Naive thymus-derived CD8-positive, alpha-beta T cell (primary cell): Measurements from ENCODE around the gene DNAJC15. TPM values are rescaled to one million over a fixed set of nuclear protein-coding genes. Genes with fewer than 3 reads are reported as not detected.

ENCODE experiments used
- ATAC-seq, 2 donors: fragments of 150-1000 bp; cut with Tn5 transposase in 1 of 2; sonication (Bioruptor Pico), chemical (Tn5 transposase) in 1 of 2; 1 replicate in 1 of 2; 2 replicates in 1 of 2; pipeline ENCODE4 v1.10.0; 2021; ENCODE audit warnings: mild to moderate bottlenecking in 2 of 2, moderate library complexity in 2 of 2
- POLR2A ChIA-PET: fragments of 350-600 bp; sonication (Branson Sonifier 250); formaldehyde crosslinking; loops from one replicate; lab custom pipeline; 2021; ENCODE audit warnings: antibody characterized with exemption; lab: Charles Lee
- DNase-seq, 10 donors: peaks; one replicate each; pipeline versions ENCODE4 v3.0.0 to v3.0.0-alpha.2; 2020 to 2022
- H3K27ac Mint-ChIP-seq, 10 donors: one replicate each; pipeline ENCODE4 v1.8.0; 2020 to 2022; ENCODE audit warnings: mild to moderate bottlenecking in 10 of 10, mixed read lengths in 10 of 10, moderate library complexity in 4 of 10, inconsistent platforms in 1 of 10
- H3K27me3 Mint-ChIP-seq, 5 donors: one replicate each; pipeline ENCODE4 v1.8.0; 2021 to 2022; ENCODE audit warnings: mixed read lengths in 5 of 5
- H3K36me3 Mint-ChIP-seq, 3 donors: one replicate each; pipeline ENCODE4 v1.8.0; 2020 to 2022; ENCODE audit warnings: mixed read lengths in 3 of 3, mild to moderate bottlenecking in 2 of 3, inconsistent platforms in 1 of 3
- H3K4me1 Mint-ChIP-seq, 4 donors: one replicate each; pipeline ENCODE4 v1.8.0; 2021 to 2022; ENCODE audit warnings: mixed read lengths in 4 of 4
- H3K4me3 Mint-ChIP-seq, 10 donors: one replicate each; pipeline ENCODE4 v1.8.0; 2020 to 2022; ENCODE audit warnings: mild to moderate bottlenecking in 10 of 10, mixed read lengths in 10 of 10, moderate library complexity in 6 of 10, inconsistent platforms in 1 of 10
- H3K9me3 Mint-ChIP-seq, 9 donors: one replicate each; pipeline ENCODE4 v1.8.0; 2020 to 2022; ENCODE audit warnings: mixed read lengths in 9 of 9, mild to moderate bottlenecking in 3 of 9, inconsistent platforms in 1 of 9, moderate library complexity in 1 of 9
- polyA plus RNA-seq, 3 donors: library from polyadenylated mRNA; unstranded; fragments of 300-500 nt; fragmentation: Illumina TruSeq; gene quantifications; one replicate each; pipeline ENCODE4 v1.2.3, GENCODE V29; 2021
- total RNA-seq, 8 experiments: library from RNA in 2 of 8; stranded (reverse) in 2 of 8; gene quantifications; one replicate each; pipeline ENCODE4 v1.2.3 and lab custom pipeline; 2021 to 2026

The DNAJC15 gene
- total and polyA plus RNA-seq, 5 experiments from 2014 or later = 9.5 to 26.5 (median 12.7) TPM

GRCh38 chr13:43123856-43124255 is 100.5 kb downstream of the DNAJC15 start:
- H3K9me3 Mint-ChIP-seq = no peaks in the 10 kb centered on the region
- H3K27me3 Mint-ChIP-seq = peaks cover 0 to 25% (median 3%) of the 10 kb centered on the region in 5 donors
- DNase-seq (no peak), ATAC-seq (no peak)
- H3K4me3 Mint-ChIP-seq = no peak overlapping the region
- POLR2A ChIA-PET = no interaction called here
- H3K27ac Mint-ChIP-seq = no peak overlapping the region
- no peaks in the 10 kb centered on the region for H3K36me3 Mint-ChIP-seq
- H3K4me1 Mint-ChIP-seq = peaks cover 9 to 14% (median 12%) of the 10 kb centered on the region in 4 donors

- no peak for ATAC-seq
- Mint-ChIP-seq H3K36me3 (no peaks in the 10 kb centered on the region), H3K4me3 (no peak overlapping the region), H3K27ac (no peak overlapping the region), H3K27me3 (peaks cover 0 to 20% (median 3%) of the 10 kb centered on the region in 5 donors), H3K4me1 (peaks cover 9 to 14% (median 12%) of the 10 kb centered on the region in 4 donors), H3K9me3 (no peaks in the 10 kb centered on the region)
- POLR2A ChIA-PET = no interaction called here
- DNase-seq = no peak
Measured at GRCh38 chr13:43124490-43124889, 101.1 kb downstream of the DNAJC15 start.

GRCh38 chr13:43126420-43126819 is 103.0 kb downstream of the DNAJC15 start:
- Mint-ChIP-seq H3K4me1 (peaks cover 9 to 14% (median 12%) of the 10 kb centered on the region in 4 donors), H3K36me3 (no peaks in the 10 kb centered on the region), H3K27ac (no peak overlapping the region), H3K9me3 (no peaks in the 10 kb centered on the region), H3K4me3 (no peak overlapping the region), H3K27me3 (peaks cover 0 to 10% (median 3%) of the 10 kb centered on the region in 5 donors)
- ATAC-seq (no peak), DNase-seq (no peak)
- POLR2A ChIA-PET = no interaction called here

- Mint-ChIP-seq H3K36me3 (no peaks in the 10 kb centered on the region), H3K4me3 (peak overlapping the region in 6 of 10 donors; percentile 21 to 57 (median 50)), H3K27ac (peak overlapping the region in 9 of 10 donors; percentile 1 to 79 (median 56)), H3K9me3 (no peaks in the 10 kb centered on the region), H3K4me1 (peaks cover 9 to 14% (median 12%) of the 10 kb centered on the region in 4 donors), H3K27me3 (peaks cover 0 to 3% (median 2%) of the 10 kb centered on the region in 5 donors)
- DNase-seq = peak in 1 of 10 donors; percentile 2
- peak in 1 of 2 donors; percentile 30 for ATAC-seq
- POLR2A ChIA-PET = interaction anchor here (0.7 kb wide), 1 partner anchor 31 kb away, joined by 3 read pairs; no protein-coding TSS in a partner anchor
Measured at GRCh38 chr13:43127103-43127798, 103.9 kb downstream of the DNAJC15 start.

- DNase-seq = peak in 3 of 10 donors; percentile 5 to 23 (median 11)
- peak; percentile 46 to 72 for ATAC-seq
- POLR2A ChIA-PET = interaction anchor here (0.7 kb wide), 1 partner anchor 32 kb away, joined by 3 read pairs; no protein-coding TSS in a partner anchor
- H3K4me3 Mint-ChIP-seq = peak overlapping the region; percentile 0 to 57 (median 24)
- H3K27ac Mint-ChIP-seq = peak overlapping the region; percentile 1 to 79 (median 54)
- H3K36me3 Mint-ChIP-seq = no peaks in the 10 kb centered on the region
- no peaks in the 10 kb centered on the region for H3K9me3 Mint-ChIP-seq
- peaks cover 9 to 14% (median 12%) of the 10 kb centered on the region in 4 donors for H3K4me1 Mint-ChIP-seq
- peaks cover 0 to 2% (median under 1%) of the 10 kb centered on the region in 5 donors for H3K27me3 Mint-ChIP-seq
Measured at GRCh38 chr13:43127827-43128226, 104.4 kb downstream of the DNAJC15 start.

GRCh38 chr13:43128504-43128961 is 105.1 kb downstream of the DNAJC15 start:
- H3K36me3 Mint-ChIP-seq = no peaks in the 10 kb centered on the region
- H3K4me1 Mint-ChIP-seq = peaks cover 9 to 14% (median 12%) of the 10 kb centered on the region in 4 donors
- POLR2A ChIA-PET = no interaction called here
- no peaks in the 10 kb centered on the region for H3K9me3 Mint-ChIP-seq
- no peak for ATAC-seq
- H3K27ac Mint-ChIP-seq = peak overlapping the region in 2 of 10 donors; percentile 44 to 65
- DNase-seq = no peak
- H3K4me3 Mint-ChIP-seq = peak overlapping the region in 4 of 10 donors; percentile 22 to 57 (median 52)
- H3K27me3 Mint-ChIP-seq = peaks cover under 1 to 7% (median 1%) of the 10 kb centered on the region in 5 donors

- H3K27me3 Mint-ChIP-seq = peaks cover 3 to 13% (median 5%) of the 10 kb centered on the region in 5 donors
- H3K36me3 Mint-ChIP-seq = no peaks in the 10 kb centered on the region
- POLR2A ChIA-PET = no interaction called here
- peaks cover 10 to 14% (median 12%) of the 10 kb centered on the region in 4 donors for H3K4me1 Mint-ChIP-seq
- ATAC-seq = no peak
- DNase-seq = no peak
- H3K27ac Mint-ChIP-seq = no peak overlapping the region
- no peaks in the 10 kb centered on the region for H3K9me3 Mint-ChIP-seq
- no peak overlapping the region for H3K4me3 Mint-ChIP-seq
Measured at GRCh38 chr13:43129066-43129465, 105.7 kb downstream of the DNAJC15 start.

- no peak for DNase-seq
- POLR2A ChIA-PET = no interaction called here
- Mint-ChIP-seq H3K4me1 (peaks cover 10 to 14% (median 12%) of the 10 kb centered on the region in 4 donors), H3K9me3 (no peaks in the 10 kb centered on the region), H3K36me3 (no peaks in the 10 kb centered on the region), H3K27ac (no peak overlapping the region), H3K27me3 (peaks cover 4 to 14% (median 5%) of the 10 kb centered on the region in 5 donors), H3K4me3 (no peak overlapping the region)
- no peak for ATAC-seq
Measured at GRCh38 chr13:43129511-43130110, 106.2 kb downstream of the DNAJC15 start.

- H3K27ac Mint-ChIP-seq = peak overlapping the region in 1 of 10 donors; percentile 42
- H3K36me3 Mint-ChIP-seq = no peaks in the 10 kb centered on the region
- peaks cover 11 to 14% (median 12%) of the 10 kb centered on the region in 4 donors for H3K4me1 Mint-ChIP-seq
- POLR2A ChIA-PET = no interaction called here
- H3K9me3 Mint-ChIP-seq = no peaks in the 10 kb centered on the region
- ATAC-seq (no peak), DNase-seq (no peak)
- H3K4me3 Mint-ChIP-seq = no peak overlapping the region
- peaks cover 6 to 25% (median 8%) of the 10 kb centered on the region in 5 donors for H3K27me3 Mint-ChIP-seq
Measured at GRCh38 chr13:43132257-43132656, 108.9 kb downstream of the DNAJC15 start.

GRCh38 chr13:43132911-43133310 is 109.5 kb downstream of the DNAJC15 start:
- H3K36me3 Mint-ChIP-seq = no peaks in the 10 kb centered on the region
- DNase-seq (no peak), ATAC-seq (no peak)
- H3K27ac Mint-ChIP-seq = no peak overlapping the region
- H3K4me1 Mint-ChIP-seq = peaks cover 5 to 7% (median 6%) of the 10 kb centered on the region in 4 donors
- H3K9me3 Mint-ChIP-seq = no peaks in the 10 kb centered on the region
- peaks cover 6 to 25% (median 8%) of the 10 kb centered on the region in 5 donors for H3K27me3 Mint-ChIP-seq
- POLR2A ChIA-PET = no interaction called here
- H3K4me3 Mint-ChIP-seq = no peak overlapping the region

GRCh38 chr13:43133792-43134191 is 110.4 kb downstream of the DNAJC15 start:
- DNase-seq (no peak), ATAC-seq (no peak)
- Mint-ChIP-seq H3K36me3 (no peaks in the 10 kb centered on the region), H3K27me3 (peaks cover 6 to 25% (median 8%) of the 10 kb centered on the region in 5 donors), H3K4me1 (peaks cover 0 to 3% (median 0%) of the 10 kb centered on the region in 4 donors), H3K4me3 (no peak overlapping the region), H3K9me3 (no peaks in the 10 kb centered on the region), H3K27ac (peak overlapping the region in 1 of 10 donors; percentile 1)
- POLR2A ChIA-PET = no interaction called here

GRCh38 chr13:43134868-43135267 is 111.5 kb downstream of the DNAJC15 start:
- POLR2A ChIA-PET = no interaction called here
- DNase-seq (no peak), ATAC-seq (no peak)
- Mint-ChIP-seq H3K27me3 (peaks cover 6 to 25% (median 8%) of the 10 kb centered on the region in 5 donors), H3K4me3 (no peak overlapping the region), H3K36me3 (no peaks in the 10 kb centered on the region), H3K9me3 (no peaks in the 10 kb centered on the region), H3K27ac (no peak overlapping the region), H3K4me1 (peaks cover 0 to 3% (median 0%) of the 10 kb centered on the region in 4 donors)

GRCh38 chr13:43135516-43135915 is 112.1 kb downstream of the DNAJC15 start:
- DNase-seq = no peak
- POLR2A ChIA-PET = no interaction called here
- H3K4me1 Mint-ChIP-seq = peaks cover 0 to 3% (median 0%) of the 10 kb centered on the region in 4 donors
- H3K36me3 Mint-ChIP-seq = no peaks in the 10 kb centered on the region
- no peak overlapping the region for H3K4me3 Mint-ChIP-seq
- H3K27me3 Mint-ChIP-seq = peaks cover 6 to 25% (median 9%) of the 10 kb centered on the region in 5 donors
- H3K27ac Mint-ChIP-seq = no peak overlapping the region
- ATAC-seq = no peak
- no peaks in the 10 kb centered on the region for H3K9me3 Mint-ChIP-seq
